Heart right ventricle (tissue), 16 donors: Measurements from ENCODE around the gene TSHZ1. TPM values are rescaled to one million over a fixed set of nuclear protein-coding genes. Genes with fewer than 3 reads are reported as not detected.
A peak's percentile ranks its signal among the peaks of the same experiment; 100 is the strongest.

Source experiments
- ATAC-seq, 8 donors: fragments of 200-7000 bp; cut with Tn5 transposase; one replicate each; pipeline ENCODE4 v1.9.1; 2020; ENCODE audit warnings: mild to moderate bottlenecking in 8 of 8, moderate library complexity in 8 of 8, moderate number of reproducible peaks in 1 of 8
- DNase-seq, 2 donors: peaks; one replicate each; pipeline ENCODE4 v3.0.0-alpha.2; 2020
- H3K27ac ChIP-seq, 10 donors: fragments of 200-600 bp; sonication (generic) in 2 of 10; one replicate each; pipeline versions ENCODE4 v1.5.0 to v1.8.0; 2020 to 2022; ENCODE audit warnings: mild to moderate bottlenecking in 3 of 10
- H3K27me3 ChIP-seq, 7 donors: fragments of 200-600 bp; one replicate each; pipeline ENCODE4 v1.8.0; 2021 to 2022; ENCODE audit warnings: mild to moderate bottlenecking in 2 of 7
- H3K36me3 ChIP-seq, 9 donors: fragments of 200-600 bp; sonication (generic) in 1 of 9; one replicate each; pipeline versions ENCODE4 v1.5.0 to v1.8.0; 2020 to 2022; ENCODE audit warnings: mild to moderate bottlenecking in 2 of 9
- H3K4me1 ChIP-seq, 9 donors: fragments of 200-600 bp; sonication (generic) in 1 of 9; one replicate each; pipeline versions ENCODE4 v1.5.0 to v1.8.0; 2020 to 2022; ENCODE audit warnings: mild to moderate bottlenecking in 4 of 9
- H3K4me3 ChIP-seq, 10 donors: fragments of 200-600 bp; sonication (generic) in 2 of 10; one replicate each; pipeline versions ENCODE4 v1.5.0 to v1.8.0; 2020 to 2022; ENCODE audit warnings: mild to moderate bottlenecking in 7 of 10, moderate library complexity in 2 of 10
- H3K9me3 ChIP-seq, 11 donors: fragments of 200-600 bp in 10 of 11; sonication (generic) in 2 of 11; one replicate each; pipeline versions ENCODE4 v1.5.0 to v1.8.0; 2013 to 2022; ENCODE audit warnings: mild to moderate bottlenecking in 2 of 11, control low read depth in 1 of 11, moderate library complexity in 1 of 11
- WGBS, 2 donors: extraction: QIAGEN DNeasy Blood & Tissue Kit; methylation state at CpG; one replicate each; pipeline ENCODE4 v1.1.7; 2013; ENCODE audit warnings: inconsistent platforms in 1 of 2; 5-methylcytosine and 5-hydroxymethylcytosine counted together
- intact Hi-C, 10 donors: fragments of 100-400 bp; cut with DNase I; formaldehyde crosslinking; loops; one replicate each; pipeline versions ENCODE4 v1.11.1 to v1.14.2; 2022
- long read RNA-seq, 3 donors: library from polyadenylated mRNA; unstranded; transcript quantifications; one replicate each; pipeline ENCODE4 v2.0.0, GENCODE V29; 2020 to 2021
- polyA plus RNA-seq, 2 donors: library from polyadenylated mRNA; stranded (reverse); fragments of 200-250 nt; gene quantifications; one replicate each; pipeline ENCODE4 v1.2.3, GENCODE V29; 2013
- total RNA-seq, 10 donors: library from RNA; stranded (reverse); fragmentation: NEBNext Ultra II Directional in 3 of 10; extraction: Animal tissue kit (Norgen Biotek cat#: 25700) in 3 of 10; gene quantifications; one replicate each; pipeline versions ENCODE4 v1.2.1 to v1.2.4, GENCODE V29; 2021 to 2023
- TF ChIP-seq, protein P1 (sequence below), 9 donors: fragments of 200-600 bp; sonication (generic) in 2 of 9; IDR thresholded peaks; one replicate each; pipeline versions ENCODE4 v1.5.0 to v1.8.0; 2021 to 2022; ENCODE audit warnings: antibody characterized with exemption in 9 of 9, mild to moderate bottlenecking in 5 of 9, moderate library complexity in 1 of 9
- donor health status: Arrhythmogenic right ventricular cardiomyopathy.
- donor health status: ischemic (EF 13 %, LVEDD 7.1; RV severe dilation, severe dysfunction).
- donor health status: healthy with polysubstance abuse.
- donor health status: DM: no; HTN: yes; CAD: no.
- donor health status: DM: no; HTN: no; CAD: no.
- donor health status: ischemic (EF 25% LVEDD 6.9; RV normal size, moderate dysfunction).
- donor health status: ischemic (EF 25% LVEDD 5.7; RV mildly dilated, moderate dysfunction).
- donor health status: healthy.
- donor health status: DM: yes; HTN: yes; CAD: no.
- donor health status: Ischemic cardiomyopathy.
- donor health status: ischemic (EF 35%, LVEDD 5.7; RV mildly dilated, moderate dysfunction).
- donor health status: nonischemic (EF 11% LVEDD 7.7; RV severe dilation, severe dysfunction).
- donor health status: DM: yes; HTN: yes; CAD: no.
- donor health status: PGD.
- donor health status: ischemic (EF 29% LVEDD 5.4; RV normal size, mild dysfunction).
- donor health status: nonischemic (EF 23%, LVEDD 6.1; RV moderate dilation, normal function).

TSHZ1 gene, protein sequence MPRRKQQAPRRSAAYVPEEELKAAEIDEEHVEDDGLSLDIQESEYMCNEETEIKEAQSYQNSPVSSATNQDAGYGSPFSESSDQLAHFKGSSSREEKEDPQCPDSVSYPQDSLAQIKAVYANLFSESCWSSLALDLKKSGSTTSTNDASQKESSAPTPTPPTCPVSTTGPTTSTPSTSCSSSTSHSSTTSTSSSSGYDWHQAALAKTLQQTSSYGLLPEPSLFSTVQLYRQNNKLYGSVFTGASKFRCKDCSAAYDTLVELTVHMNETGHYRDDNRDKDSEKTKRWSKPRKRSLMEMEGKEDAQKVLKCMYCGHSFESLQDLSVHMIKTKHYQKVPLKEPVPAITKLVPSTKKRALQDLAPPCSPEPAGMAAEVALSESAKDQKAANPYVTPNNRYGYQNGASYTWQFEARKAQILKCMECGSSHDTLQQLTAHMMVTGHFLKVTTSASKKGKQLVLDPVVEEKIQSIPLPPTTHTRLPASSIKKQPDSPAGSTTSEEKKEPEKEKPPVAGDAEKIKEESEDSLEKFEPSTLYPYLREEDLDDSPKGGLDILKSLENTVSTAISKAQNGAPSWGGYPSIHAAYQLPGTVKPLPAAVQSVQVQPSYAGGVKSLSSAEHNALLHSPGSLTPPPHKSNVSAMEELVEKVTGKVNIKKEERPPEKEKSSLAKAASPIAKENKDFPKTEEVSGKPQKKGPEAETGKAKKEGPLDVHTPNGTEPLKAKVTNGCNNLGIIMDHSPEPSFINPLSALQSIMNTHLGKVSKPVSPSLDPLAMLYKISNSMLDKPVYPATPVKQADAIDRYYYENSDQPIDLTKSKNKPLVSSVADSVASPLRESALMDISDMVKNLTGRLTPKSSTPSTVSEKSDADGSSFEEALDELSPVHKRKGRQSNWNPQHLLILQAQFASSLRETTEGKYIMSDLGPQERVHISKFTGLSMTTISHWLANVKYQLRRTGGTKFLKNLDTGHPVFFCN (N-terminal part only)
- total RNA-seq = 10 to 100 TPM; 13.2 to 22.9 (median 18.3) TPM
- polyA plus RNA-seq = 10 to 100 TPM in 1 of 2 donors, 1 to 10 TPM in 1; 4.8 to 10.7 TPM
- long read RNA-seq, donor 1, full-length matches to known transcripts = 19 of 21 reads
- long read RNA-seq, donor 1, partial matches to known transcripts = 0 of 21 reads
- long read RNA-seq, donor 1, other reads (novel, unspliced or antisense) = 2 of 21 reads
- long read RNA-seq, donor 2, full-length matches to known transcripts = 26 of 26 reads
- long read RNA-seq, donor 2, partial matches to known transcripts = 0 of 26 reads
- long read RNA-seq, donor 2, other reads (novel, unspliced or antisense) = 0 of 26 reads
- long read RNA-seq, donor 3, full-length matches to known transcripts = 29 of 29 reads
- long read RNA-seq, donor 3, partial matches to known transcripts = 0 of 29 reads
- long read RNA-seq, donor 3, other reads (novel, unspliced or antisense) = 0 of 29 reads

DNA sequence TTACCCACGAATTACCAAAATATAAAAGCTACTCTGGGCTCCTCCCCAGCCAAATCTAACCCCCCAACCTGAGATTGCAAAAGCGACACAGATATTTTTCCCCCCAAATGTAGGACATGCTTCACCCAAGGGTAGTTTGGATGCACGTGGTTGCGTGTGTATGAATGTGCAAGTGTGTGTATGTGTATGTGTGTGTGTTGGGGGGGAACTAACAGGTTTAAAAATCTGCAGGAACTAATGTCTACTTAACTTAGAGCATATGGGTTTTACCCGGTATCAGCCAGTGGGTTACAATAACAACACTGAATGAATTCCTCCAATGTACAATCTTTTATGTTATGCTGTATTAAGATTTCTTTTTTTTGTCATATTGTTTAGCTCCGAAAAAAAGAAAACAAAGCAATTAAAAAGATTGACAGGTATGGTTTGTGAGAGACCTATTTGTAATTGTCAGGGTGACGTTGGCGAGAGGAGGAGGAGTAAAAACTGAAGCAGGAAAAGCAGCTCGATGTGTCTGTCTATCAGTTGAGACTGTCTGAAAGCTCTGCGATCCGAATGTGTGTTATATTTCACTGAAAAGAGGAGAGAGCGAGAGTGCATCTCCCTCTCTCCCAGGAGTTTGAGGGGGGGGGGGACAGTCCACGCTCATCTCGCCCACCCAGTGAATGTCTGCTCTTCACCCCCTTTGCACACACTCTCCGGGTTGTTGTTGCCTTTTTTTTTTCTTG lies at the start of gene TSHZ1:
TSS of gene TSHZ1 (plus strand) at position 524 of the 728 bp plus-strand sequence. CDS start 1,080 bp downstream, outside the sequence.
- peak in 1 of 2 donors; percentile 83 for DNase-seq
- TF ChIP-seq, protein P1, sequence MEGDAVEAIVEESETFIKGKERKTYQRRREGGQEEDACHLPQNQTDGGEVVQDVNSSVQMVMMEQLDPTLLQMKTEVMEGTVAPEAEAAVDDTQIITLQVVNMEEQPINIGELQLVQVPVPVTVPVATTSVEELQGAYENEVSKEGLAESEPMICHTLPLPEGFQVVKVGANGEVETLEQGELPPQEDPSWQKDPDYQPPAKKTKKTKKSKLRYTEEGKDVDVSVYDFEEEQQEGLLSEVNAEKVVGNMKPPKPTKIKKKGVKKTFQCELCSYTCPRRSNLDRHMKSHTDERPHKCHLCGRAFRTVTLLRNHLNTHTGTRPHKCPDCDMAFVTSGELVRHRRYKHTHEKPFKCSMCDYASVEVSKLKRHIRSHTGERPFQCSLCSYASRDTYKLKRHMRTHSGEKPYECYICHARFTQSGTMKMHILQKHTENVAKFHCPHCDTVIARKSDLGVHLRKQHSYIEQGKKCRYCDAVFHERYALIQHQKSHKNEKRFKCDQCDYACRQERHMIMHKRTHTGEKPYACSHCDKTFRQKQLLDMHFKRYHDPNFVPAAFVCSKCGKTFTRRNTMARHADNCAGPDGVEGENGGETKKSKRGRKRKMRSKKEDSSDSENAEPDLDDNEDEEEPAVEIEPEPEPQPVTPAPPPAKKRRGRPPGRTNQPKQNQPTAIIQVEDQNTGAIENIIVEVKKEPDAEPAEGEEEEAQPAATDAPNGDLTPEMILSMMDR (IDR thresholded peaks at IDR 0.05) = no peak
- Histone ChIP-seq H3K4me3 (peak within 1 kb of the TSS; percentile 78 to 99 (median 94)), H3K4me1 (peaks cover 6 to 70% (median 61%) of the 10 kb centered on the region in 9 donors), H3K36me3 (peaks cover 0 to 5% (median 0%) of the 10 kb centered on the region in 9 donors), H3K27ac (peak within 1 kb of the TSS; percentile 99 to 100 (median 100)), H3K9me3 (no peaks in the 10 kb centered on the region), H3K27me3 (no peaks in the 10 kb centered on the region)
- 1 to 2% methylated on average over 15 of the region's 15 CpGs for WGBS, 2 donors
- ATAC-seq = peak; percentile 35 to 80 (median 59)
- intact Hi-C loops = loop anchor here in 5 of 10 donors (5.0 kb wide), 1 partner anchor 37 kb away; no protein-coding TSS in a partner anchor

DNA sequence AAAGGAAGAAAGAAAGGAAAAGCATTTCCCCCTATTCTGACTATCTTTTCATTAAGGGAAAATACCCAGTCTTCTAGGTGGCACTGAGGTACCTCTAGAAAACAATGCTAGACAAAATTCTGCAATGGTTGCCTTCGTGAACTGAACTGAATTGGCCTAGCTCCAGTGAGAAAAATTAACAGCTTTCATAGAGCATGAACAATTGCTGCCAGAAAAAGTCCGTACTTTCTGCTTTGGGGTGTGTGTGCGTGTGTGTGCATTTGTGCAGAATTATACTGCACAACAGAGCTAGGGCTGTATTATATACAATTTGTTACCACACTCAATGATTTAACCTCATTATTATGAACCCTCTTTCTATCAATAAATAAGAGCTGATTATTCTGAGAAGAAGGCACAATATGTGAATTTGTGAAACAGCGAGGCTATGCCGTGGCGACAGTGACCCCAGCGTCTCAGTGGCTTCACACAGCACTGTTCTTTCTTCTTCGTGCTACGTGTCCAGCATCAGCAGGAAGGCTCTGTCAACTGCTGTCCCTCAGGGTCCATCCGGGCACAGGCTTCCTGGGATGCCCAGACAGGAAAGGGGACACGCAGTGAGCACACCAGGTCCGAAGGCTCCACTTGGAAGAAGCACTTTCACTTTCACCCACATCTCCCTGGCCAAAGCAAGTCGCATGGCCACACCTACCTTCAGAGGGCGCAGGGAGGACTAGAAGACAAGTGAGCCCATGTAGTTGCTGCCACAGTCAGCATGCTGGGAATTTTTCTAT lies 49.2 kb upstream of the TSHZ1 start:
- no peaks in the 10 kb centered on the region for H3K36me3 ChIP-seq
- ATAC-seq = peak; percentile 32 to 86 (median 72)
- peak overlapping the region in 9 of 10 donors; percentile 24 to 62 (median 49) for H3K4me3 ChIP-seq
- no peaks in the 10 kb centered on the region for H3K9me3 ChIP-seq
- H3K27ac ChIP-seq = peak overlapping the region in 6 of 10 donors; percentile 20 to 50 (median 40)
- H3K4me1 ChIP-seq = peaks cover 0 to 16% (median 5%) of the 10 kb centered on the region in 9 donors
- 51 to 69% methylated on average over 14 of the region's 14 CpGs for WGBS, 2 donors
- TF ChIP-seq, protein P1 (IDR thresholded peaks at IDR 0.05) = peak in 5 of 9 donors; percentile 4 to 30 (median 11)
- DNase-seq = peak in 1 of 2 donors; percentile 28
- intact Hi-C loops = loop anchor here in 4 of 10 donors (5.0 to 10.0 kb wide), 5 partner anchors 94 to 507 kb away; no protein-coding TSS in a partner anchor
- H3K27me3 ChIP-seq = no peaks in the 10 kb centered on the region

DNA sequence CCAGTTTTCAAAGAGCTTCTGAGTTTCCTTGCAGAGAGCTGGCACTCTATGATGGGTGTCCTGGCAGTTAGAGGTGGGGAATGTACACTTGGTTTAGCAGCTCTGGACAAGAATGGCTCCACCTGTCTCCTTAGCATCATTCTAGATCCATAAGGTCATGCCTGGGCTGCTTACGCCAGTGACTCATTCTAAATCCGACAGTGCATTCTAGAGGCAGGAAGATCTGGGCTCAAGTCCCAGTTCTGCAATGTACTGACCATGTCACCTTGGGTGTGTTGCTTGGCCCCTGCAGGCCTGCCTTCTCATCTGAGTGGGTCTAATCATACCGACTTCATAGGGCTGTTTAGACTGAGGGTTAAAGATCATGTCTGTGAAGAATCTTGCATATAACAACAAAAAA lies 48.1 kb upstream of the TSHZ1 start:
- Histone ChIP-seq H3K4me3 (no peak overlapping the region), H3K9me3 (no peaks in the 10 kb centered on the region), H3K36me3 (no peaks in the 10 kb centered on the region), H3K27me3 (no peaks in the 10 kb centered on the region), H3K4me1 (peaks cover 0 to 18% (median 6%) of the 10 kb centered on the region in 9 donors), H3K27ac (no peak overlapping the region)
- TF ChIP-seq, protein P1 (IDR thresholded peaks at IDR 0.05) = peak in 4 of 9 donors; percentile 7 to 45 (median 32)
- intact Hi-C loops = loop anchor here in 4 of 10 donors (5.0 to 10.0 kb wide), 5 partner anchors 95 to 508 kb away; no protein-coding TSS in a partner anchor
- WGBS, 2 donors = 30 to 34% methylated on average over 3 of the region's 3 CpGs
- DNase-seq (peak in 1 of 2 donors; percentile 43), ATAC-seq (peak in 7 of 8 donors; percentile 66 to 92 (median 91))
